ENCODE data around the gene H2AZ1. TPM values are rescaled to one million over a fixed set of nuclear protein-coding genes. Genes with fewer than 3 reads are reported as not detected.

Gene H2AZ1
- total RNA-seq, result 108 and 132 TPM in 2 replicates
- polyA plus RNA-seq, result 275 and 639 TPM in 2 replicates
- polyA plus RNA-seq (2012), result 237 and 592 TPM in 2 replicates
- polyA minus RNA-seq (ENCODE audit: low replicate concordance), result 32.6 and 89.7 TPM in 2 replicates

DNA sequence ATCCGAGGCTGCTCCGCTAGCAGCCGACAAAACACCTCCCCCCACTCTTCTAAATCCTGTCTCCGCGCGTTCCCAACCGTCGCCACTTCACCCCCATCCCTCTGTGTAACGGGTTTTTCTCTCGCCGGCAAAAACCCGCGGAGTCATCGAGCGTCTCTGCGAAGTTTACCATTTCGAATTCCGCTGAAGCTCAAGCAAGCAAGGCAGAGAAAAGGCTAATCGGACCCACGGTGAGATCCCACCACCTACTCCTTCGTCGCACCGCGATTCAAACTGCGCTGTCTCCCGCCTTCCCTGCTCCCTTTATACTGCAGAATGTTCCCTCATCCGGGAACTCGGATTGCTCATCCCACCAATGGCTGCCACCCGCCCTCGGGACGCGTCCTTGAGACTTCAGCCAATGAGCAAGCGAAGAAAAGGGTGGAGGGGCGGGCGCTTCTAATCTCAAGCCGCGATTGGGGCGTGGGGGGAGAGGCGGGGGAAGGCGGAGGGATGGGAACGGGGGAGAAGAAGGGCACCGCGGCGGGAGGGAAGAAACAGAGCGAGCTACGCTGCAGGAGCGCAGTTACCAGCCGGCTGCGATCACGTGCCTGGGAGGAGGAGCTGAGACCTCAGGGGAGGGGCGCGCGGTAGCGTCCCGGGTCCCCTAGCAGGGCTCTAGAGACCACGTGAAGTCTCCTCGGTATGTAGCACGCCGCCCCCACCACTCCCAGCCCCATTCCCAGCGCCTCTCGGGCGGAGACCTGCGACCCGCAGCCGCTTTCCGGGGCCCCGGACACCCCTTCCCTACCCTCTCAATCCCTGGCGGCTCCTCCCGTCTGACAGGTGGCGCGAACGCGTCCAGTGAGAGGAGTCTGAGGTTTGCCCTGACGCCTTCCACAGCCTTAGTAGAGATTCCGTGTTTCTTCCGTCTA is at the start of gene H2AZ1:
H2AZ1 (minus strand) TSS at position 277 of the 914 bp plus-strand sequence; CDS start at position 172, 105 bp downstream.
- no peak for TF ChIP-seq EZH2 (IDR thresholded peaks at IDR 0.05; ENCODE audit: low read length, missing control alignments)
- TF ChIP-seq, protein P1, sequence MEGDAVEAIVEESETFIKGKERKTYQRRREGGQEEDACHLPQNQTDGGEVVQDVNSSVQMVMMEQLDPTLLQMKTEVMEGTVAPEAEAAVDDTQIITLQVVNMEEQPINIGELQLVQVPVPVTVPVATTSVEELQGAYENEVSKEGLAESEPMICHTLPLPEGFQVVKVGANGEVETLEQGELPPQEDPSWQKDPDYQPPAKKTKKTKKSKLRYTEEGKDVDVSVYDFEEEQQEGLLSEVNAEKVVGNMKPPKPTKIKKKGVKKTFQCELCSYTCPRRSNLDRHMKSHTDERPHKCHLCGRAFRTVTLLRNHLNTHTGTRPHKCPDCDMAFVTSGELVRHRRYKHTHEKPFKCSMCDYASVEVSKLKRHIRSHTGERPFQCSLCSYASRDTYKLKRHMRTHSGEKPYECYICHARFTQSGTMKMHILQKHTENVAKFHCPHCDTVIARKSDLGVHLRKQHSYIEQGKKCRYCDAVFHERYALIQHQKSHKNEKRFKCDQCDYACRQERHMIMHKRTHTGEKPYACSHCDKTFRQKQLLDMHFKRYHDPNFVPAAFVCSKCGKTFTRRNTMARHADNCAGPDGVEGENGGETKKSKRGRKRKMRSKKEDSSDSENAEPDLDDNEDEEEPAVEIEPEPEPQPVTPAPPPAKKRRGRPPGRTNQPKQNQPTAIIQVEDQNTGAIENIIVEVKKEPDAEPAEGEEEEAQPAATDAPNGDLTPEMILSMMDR (conservative IDR thresholded peaks at IDR 0.05 in 1 of 2, IDR thresholded peaks at IDR 0.05 in 1 of 2; ENCODE audit: low read depth in 1 of 2, low read length in 2 of 2), result no peak
- peak; percentile 98 to 99 for DNase-seq (ENCODE audit: low read depth in 2 of 2)
- Histone ChIP-seq H4K20me1 (ENCODE audit: control insufficient read depth, extremely low read depth, insufficient read depth, low read length) (no peaks in the 10 kb centered on the region), H3K4me3 (replicated peaks in 1 of 4; ENCODE audit: control extremely low read depth in 1 of 4, insufficient read depth in 1 of 4, low read depth in 3 of 4, low read length in 4 of 4) (peak within 1 kb of the TSS; percentile 80 to 96 (median 86)), H3K9ac (ENCODE audit: insufficient read depth, low read length) (peak within 1 kb of the TSS; percentile 85), H2AFZ (ENCODE audit: low read length) (peak within 1 kb of the TSS; percentile 96), H3K27ac (ENCODE audit: insufficient read depth, low read length) (peak within 1 kb of the TSS; percentile 89), H3K4me2 (ENCODE audit: extremely low read depth, insufficient read depth, low read length) (peak within 1 kb of the TSS; percentile 95), H3K79me2 (ENCODE audit: control insufficient read depth, insufficient read depth, low read length) (peaks cover 42% of the 10 kb centered on the region), H3K4me1 (ENCODE audit: control insufficient read depth, extremely low read depth, insufficient read depth, low read length) (peaks cover 6% of the 10 kb centered on the region), H3K9me3 (ENCODE audit: control insufficient read depth, insufficient read depth, low read depth, low read length) (no peaks in the 10 kb centered on the region), H3K27me3 (ENCODE audit: control insufficient read depth, insufficient read depth, low read length) (no peaks in the 10 kb centered on the region), H3K36me3 (ENCODE audit: control insufficient read depth, insufficient read depth, low read length) (no peaks in the 10 kb centered on the region)

DNA sequence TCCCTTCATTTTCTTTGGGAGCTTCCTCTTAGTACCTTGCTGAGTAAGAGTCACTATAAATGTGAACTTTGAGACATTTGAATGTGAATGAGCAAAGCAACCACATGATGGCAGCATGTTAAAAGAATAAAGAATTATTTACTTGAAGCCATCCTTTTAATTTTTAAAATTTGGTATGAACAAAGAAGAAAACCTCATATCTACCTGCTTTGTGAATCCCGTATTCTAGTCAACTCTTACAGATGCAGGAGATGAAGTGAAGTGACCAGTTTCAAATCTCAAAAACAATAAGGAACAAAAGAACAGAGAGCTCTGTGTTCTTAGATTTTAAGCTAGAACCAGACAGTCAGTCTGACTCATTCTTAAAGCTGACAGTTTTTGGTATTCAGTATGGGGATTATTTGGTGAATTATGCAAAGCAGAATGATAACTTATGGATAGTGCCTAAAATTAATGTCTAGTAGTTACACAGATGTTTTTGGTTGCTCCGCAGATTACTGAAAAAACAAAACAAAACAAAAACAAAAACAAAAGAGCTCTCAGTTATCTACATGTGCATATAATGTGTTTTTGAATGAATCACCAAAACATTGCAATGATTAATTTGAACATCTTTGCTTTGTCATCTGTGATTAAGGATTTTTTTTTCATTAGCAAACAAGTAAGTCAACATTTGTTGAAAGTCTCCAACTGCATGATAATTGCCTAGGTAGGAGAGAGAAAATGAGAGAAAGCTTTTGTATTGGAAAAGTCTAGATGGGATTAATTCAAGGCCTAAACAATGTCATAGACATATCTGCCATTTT is 48.2 kb upstream of the H2AZ1 start:
- no peaks in the 10 kb centered on the region for H3K27me3 ChIP-seq (ENCODE audit: control insufficient read depth, insufficient read depth, low read length)
- H3K9ac ChIP-seq (ENCODE audit: insufficient read depth, low read length), result no peak overlapping the region

More for the DNA sequence above, 48.2 kb upstream of the H2AZ1 start:
- Histone ChIP-seq H3K4me3 (replicated peaks in 1 of 4; ENCODE audit: control extremely low read depth in 1 of 4, insufficient read depth in 1 of 4, low read depth in 3 of 4, low read length in 4 of 4) (no peak overlapping the region), H3K79me2 (ENCODE audit: control insufficient read depth, insufficient read depth, low read length) (no peaks in the 10 kb centered on the region), H3K27ac (ENCODE audit: insufficient read depth, low read length) (no peak overlapping the region), H4K20me1 (ENCODE audit: control insufficient read depth, extremely low read depth, insufficient read depth, low read length) (no peaks in the 10 kb centered on the region), H3K4me2 (ENCODE audit: extremely low read depth, insufficient read depth, low read length) (peak overlapping the region; percentile 51), H2AFZ (ENCODE audit: low read length) (peak overlapping the region; percentile 74), H3K36me3 (ENCODE audit: control insufficient read depth, insufficient read depth, low read length) (no peaks in the 10 kb centered on the region), H3K4me1 (ENCODE audit: control insufficient read depth, extremely low read depth, insufficient read depth, low read length) (peaks cover 3% of the 10 kb centered on the region), H3K9me3 (ENCODE audit: control insufficient read depth, insufficient read depth, low read depth, low read length) (no peaks in the 10 kb centered on the region)
- peak; percentile 54 to 59 for DNase-seq (ENCODE audit: low read depth in 2 of 2)
- TF ChIP-seq, protein P1 (conservative IDR thresholded peaks at IDR 0.05 in 1 of 2, IDR thresholded peaks at IDR 0.05 in 1 of 2; ENCODE audit: low read depth in 1 of 2, low read length in 2 of 2), result peak; percentile 28 to 50
- no peak for TF ChIP-seq EZH2 (IDR thresholded peaks at IDR 0.05; ENCODE audit: low read length, missing control alignments)

All from fibroblast of lung (primary cell).